GM19043 (cell line): ENCODE measurements around the gene PLCH1.

Experiments
- ATAC-seq: cut with Tn5 transposase; IDR thresholded peaks from one replicate; pipeline ENCODE4 v1.9.1; 2021; ENCODE audit warnings: low read depth; ENCODE audit not compliant: unreplicated experiment

Gene PLCH1, protein sequence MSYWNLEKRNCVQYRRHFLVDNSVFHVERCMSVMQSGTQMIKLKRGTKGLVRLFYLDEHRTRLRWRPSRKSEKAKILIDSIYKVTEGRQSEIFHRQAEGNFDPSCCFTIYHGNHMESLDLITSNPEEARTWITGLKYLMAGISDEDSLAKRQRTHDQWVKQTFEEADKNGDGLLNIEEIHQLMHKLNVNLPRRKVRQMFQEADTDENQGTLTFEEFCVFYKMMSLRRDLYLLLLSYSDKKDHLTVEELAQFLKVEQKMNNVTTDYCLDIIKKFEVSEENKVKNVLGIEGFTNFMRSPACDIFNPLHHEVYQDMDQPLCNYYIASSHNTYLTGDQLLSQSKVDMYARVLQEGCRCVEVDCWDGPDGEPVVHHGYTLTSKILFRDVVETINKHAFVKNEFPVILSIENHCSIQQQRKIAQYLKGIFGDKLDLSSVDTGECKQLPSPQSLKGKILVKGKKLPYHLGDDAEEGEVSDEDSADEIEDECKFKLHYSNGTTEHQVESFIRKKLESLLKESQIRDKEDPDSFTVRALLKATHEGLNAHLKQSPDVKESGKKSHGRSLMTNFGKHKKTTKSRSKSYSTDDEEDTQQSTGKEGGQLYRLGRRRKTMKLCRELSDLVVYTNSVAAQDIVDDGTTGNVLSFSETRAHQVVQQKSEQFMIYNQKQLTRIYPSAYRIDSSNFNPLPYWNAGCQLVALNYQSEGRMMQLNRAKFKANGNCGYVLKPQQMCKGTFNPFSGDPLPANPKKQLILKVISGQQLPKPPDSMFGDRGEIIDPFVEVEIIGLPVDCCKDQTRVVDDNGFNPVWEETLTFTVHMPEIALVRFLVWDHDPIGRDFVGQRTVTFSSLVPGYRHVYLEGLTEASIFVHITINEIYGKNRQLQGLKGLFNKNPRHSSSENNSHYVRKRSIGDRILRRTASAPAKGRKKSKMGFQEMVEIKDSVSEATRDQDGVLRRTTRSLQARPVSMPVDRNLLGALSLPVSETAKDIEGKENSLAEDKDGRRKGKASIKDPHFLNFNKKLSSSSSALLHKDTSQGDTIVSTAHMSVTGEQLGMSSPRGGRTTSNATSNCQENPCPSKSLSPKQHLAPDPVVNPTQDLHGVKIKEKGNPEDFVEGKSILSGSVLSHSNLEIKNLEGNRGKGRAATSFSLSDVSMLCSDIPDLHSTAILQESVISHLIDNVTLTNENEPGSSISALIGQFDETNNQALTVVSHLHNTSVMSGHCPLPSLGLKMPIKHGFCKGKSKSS (N-terminal part only)

DNA sequence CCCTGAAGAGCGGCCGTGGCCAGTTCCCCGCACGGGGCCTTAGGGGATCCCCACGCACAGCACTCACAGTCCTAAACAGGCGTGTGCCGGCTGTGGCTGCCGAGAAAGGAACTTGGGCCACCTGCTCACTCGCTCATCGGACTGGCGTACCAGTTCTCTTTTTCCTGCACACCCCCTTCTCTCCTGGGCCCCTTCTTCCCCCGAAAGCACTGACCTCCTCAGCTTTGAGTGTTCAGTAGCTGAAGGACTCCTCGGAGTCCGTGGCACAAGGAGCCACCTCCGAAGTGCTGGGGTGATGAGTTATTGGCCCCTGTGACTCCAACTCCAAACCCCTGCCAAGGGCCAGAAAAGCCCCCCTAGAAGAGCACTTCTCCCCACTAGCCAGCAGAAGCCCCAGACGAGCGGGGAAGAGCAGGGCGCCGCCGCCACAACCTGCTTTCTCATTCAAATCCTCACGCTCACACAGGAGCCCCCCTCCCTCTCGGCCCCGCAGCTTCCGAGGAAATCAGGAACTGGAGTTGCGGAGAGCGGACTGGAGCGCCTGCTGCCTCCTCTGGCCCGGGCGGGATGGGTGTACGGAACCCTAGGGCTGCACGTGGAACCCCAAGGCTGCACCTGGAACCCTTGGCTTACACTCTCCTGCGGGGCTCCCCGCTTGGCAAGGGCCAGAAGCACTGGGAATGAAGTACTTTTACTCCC is at the start of gene PLCH1:
Gene PLCH1 (minus strand): TSS at position 446 of the 699 bp plus-strand sequence. CDS start 40,847 bp downstream, outside the sequence.
- ATAC-seq: peak; percentile 49

DNA sequence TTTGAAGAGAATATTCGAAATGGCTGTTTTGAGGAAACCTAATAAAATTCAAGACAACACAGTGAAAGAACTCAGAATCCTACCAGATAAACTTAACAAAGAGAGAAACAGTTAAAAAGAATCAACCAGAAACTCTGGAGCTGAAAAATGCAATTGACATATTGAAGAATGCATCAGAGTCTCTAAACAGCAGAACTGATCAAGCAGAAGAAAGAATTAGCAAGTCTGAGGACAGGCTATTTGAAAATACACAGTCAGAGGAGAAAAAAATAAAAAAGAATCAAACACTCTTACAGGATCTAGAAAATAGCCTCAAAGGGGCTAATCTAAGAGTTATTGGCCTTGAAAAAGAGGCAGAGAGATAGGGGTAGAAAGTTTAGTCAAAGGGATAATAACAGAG is 47.7 kb upstream of the PLCH1 start:
- ATAC-seq: no peak

DNA sequence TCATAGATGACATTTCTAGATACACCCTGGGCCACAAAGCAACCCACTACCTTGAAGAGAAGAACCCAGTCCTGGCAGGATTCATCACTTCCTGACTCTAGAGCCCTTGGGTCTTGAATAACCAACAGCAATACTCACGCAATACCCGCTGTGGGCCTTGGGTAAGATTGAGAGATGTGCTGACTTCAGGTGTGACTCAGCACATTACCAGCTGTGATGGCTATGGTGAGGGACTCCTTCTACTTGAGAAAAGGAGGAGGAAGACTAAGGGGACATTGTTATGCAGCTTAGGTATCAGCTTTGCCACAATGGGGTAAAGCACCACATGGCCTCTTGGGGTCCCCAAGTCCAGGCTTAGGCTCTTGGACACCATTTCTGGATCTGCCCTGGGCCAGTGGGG is 46.3 kb upstream of the PLCH1 start:
- ATAC-seq: no peak

DNA sequence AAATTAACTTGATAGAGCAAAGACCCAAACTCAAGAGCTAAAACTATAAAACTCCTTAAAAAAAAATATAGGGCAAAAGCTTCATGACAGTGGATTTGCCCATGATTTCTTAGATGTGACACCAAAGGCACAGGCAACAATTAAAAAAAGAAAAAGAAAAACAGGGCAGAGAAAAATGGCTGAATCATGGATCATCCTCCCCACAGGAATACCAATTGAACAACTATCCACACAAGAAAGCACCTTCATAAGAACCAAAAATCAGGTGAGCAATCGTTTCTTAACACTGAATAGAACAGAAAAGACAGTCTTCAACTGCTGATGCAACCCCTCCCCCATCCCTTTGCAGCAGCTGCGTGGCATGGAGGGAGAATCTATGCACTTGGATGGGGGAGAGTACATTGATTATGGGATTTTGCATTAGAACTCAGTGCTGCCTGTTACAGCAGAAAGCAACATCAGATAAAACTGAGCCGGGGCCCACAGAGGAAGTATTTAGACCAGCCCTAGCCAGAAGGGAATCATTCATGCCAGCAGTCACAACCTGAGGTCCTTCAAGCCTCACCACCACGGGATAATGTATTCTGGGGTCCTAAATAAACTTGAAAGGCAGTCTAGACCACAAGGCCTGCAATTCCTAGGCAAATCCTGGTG is 45.5 kb upstream of the PLCH1 start:
- no peak for ATAC-seq

DNA sequence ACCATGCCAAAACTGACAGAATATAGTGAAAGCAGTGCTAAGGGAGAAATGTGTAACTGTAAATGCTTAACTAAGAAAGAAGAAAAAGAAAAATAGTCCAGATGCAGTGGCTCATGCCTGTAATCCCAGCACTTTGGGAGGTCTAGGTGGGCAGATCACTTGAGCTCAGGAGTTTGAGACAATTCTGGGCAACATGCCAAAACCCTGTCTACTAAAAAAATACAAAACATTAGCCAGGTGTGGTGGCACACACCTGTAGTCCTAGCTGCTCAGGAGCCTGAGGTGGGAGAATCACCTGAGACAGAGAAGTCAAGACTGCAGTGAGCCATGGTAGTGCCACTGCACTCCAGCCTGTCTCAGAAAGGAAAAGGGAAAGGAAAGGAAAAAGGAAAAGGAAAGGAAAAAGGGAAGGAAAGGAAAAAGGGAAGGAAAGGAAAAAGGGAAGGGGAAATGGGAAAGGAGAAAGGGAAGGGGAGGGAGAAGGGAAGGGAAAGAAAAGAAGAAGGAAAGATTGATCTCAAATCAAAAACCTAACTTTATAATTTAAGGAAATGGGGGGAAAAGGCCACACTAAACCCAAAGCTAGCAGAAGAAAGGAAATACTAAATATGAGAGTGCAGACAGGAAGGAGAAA is 40.9 kb upstream of the PLCH1 start:
- no peak for ATAC-seq

DNA sequence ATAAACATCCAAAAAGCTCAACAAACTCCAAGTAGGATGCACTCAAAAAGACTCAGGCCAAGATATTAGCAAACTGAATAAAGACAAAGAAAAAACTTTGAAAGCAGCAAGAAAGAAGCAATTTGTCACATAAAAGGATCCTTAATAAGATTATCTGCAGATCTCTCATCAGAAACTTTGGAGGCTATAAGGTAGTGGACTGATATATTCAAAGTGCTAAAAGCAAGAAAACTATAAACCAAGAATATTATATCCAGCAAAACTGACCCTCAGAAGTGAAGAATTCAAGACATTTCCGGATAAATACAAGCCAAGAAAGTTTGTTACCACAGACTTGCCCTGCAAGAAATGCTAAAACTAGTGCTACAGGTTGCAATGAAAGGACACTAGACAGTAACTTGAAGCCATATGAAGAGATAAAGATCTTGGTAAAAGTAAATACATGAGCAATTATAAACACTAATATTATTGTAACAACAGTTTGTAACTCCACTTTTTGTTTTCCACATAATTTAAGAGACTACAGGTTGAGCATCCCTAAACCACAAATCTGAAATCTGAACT is 37.6 kb upstream of the PLCH1 start:
- no peak for ATAC-seq

DNA sequence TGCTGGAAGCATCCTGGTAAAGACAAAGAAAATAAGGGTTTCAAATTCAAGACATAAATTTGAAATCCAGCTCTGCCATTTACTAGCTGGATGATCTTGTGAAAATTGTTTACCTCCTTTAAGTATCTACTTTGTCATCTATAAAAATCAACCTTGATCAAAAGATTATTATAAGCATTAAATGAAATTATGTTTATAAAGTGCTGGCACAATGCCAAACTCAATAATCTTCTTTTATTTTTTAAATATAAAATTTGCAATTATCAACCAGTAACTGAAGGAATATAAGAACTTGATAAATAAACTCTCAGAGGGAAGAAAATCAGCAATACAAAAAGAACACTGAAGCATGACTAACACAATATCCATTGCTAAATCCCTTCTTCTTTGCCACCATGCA is 35.4 kb upstream of the PLCH1 start:
- ATAC-seq: no peak

DNA sequence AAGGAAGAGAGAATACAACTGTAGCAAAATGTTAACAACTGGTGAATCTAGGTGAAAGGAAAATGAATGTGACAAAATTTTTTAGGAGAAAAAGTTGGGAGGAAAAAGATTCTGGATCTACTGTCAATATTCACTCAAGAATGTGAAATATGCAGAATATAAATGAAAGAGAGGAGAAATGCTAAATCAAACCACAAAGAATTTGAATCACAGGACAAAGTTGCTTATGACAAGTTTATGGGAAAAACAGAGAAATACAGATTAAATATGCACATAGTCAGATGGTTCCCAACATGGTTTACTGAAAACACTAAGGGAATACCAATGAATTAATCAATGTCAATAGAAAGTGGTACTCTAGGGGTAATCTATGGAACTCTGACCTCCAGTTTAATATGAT is 33.6 kb upstream of the PLCH1 start:
- ATAC-seq: no peak

DNA sequence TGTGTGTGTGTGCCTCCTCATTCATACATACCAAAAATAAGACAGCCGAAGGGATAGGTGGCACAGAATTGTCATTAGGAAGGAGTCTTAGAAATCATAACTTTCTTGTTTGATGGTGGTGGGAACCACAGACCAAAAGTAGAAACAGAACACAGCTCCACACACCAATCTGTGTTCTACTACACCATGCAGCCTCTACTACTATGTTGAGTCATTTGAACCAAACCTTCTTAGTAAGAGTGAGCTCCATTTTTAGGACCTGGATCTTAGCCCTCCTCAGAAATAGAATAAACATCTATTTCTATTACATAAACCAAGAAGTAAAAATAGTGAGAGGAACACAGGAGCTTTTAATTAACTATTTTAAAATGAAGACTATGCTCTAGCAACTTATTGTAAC is 27.9 kb upstream of the PLCH1 start:
- ATAC-seq: no peak

DNA sequence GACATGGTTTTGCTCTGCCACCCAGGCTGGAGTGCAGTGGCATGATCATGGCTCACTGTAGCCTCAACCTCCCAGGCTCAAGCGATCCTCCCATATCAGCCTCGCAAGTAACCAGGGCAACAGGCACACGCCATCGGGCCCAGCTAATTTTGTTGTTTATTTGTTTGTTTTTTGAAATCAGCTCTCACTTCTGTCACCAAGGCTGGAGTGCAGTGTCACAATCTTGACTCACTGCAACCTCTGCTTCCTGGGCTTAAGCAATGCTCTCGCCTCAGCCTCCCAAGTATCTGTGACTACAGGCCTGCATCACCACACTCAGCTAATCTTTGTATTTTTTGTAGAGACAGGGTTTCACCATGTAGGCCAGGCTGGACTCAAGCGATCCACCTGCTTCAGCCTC is 26.3 kb upstream of the PLCH1 start:
- ATAC-seq: no peak

DNA sequence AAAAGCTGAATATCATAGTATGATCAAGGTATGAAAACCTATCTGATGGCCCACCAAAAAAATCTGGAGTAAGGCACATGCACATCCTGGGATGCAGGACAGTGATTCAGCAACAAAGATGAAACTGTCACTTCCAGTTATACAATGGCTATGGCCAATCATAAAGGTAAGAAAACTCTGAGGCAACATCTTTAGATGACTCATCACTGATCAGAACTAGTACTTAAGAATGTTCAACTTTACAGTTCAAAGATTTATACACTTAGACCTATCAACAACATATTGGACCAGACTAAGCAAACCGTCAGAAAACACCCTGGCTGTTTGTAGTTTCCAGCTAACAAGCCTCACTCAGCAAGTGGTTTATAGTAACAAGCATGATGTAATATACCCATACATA is 21.3 kb upstream of the PLCH1 start:
- ATAC-seq: no peak

DNA sequence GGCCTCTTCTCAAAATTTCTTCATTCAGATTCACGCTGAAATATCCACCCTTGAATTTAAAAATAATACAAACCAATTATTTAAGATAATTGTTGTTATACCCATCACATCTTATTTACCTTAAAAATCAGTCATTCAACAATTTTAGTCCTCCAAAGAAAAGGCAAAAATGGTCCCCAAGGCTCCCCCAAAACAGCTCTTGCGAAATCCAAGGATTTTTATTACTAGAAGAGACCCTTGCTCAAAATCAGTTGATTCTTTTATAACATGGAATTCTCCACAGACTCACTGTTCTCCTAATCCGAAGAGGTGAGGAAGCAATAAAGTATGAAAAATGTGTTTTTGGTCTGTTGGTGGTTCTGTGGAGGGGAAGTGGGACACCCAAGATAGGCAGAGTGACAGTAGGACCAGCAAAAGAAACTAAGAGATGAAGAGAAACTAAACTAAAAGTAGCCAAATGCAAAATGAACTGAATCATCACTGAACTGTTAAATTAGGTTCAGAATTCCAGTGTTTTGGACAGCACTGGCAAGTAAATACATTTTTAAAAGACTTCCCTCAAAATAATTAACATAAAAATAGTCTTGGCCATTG is 19.1 kb upstream of the PLCH1 start:
- no peak for ATAC-seq

DNA sequence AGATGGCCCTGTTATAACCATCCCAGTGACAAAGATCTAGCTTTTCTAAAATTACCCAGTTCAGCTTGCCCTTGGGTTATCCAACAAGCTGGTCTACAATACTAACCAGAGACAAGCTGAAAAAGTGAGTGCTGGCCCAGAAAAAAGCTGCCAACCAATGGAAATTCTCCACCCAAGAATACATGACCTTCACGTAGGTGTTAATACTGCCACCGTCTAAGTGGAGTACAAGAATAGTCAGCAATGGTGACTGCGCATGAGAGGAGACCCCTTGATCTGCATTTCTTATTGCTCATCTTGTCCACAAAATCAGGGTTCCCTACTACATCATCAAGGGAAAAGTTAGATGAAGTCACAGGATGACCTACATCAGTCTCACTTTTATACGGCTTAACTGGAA is 15.8 kb upstream of the PLCH1 start:
- ATAC-seq: no peak

DNA sequence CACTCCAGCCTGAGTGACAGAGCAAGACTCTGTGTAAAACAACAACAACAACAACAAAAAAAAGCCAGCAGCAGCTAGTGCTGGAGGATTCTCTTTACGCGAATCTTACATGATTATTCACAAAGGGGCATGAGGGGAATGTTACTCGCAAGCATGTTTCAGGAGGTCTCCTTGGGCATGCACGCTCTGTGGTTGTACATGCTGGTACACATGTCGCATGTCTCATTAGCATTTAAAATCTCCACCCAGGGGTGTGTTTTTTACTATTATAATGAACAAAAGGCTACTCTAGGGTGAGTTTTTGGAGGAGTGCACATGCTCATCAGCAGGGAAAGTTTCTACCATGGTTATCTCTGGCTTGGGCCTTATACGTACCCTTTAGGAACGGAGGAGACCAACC is 12.7 kb upstream of the PLCH1 start:
- no peak for ATAC-seq

DNA sequence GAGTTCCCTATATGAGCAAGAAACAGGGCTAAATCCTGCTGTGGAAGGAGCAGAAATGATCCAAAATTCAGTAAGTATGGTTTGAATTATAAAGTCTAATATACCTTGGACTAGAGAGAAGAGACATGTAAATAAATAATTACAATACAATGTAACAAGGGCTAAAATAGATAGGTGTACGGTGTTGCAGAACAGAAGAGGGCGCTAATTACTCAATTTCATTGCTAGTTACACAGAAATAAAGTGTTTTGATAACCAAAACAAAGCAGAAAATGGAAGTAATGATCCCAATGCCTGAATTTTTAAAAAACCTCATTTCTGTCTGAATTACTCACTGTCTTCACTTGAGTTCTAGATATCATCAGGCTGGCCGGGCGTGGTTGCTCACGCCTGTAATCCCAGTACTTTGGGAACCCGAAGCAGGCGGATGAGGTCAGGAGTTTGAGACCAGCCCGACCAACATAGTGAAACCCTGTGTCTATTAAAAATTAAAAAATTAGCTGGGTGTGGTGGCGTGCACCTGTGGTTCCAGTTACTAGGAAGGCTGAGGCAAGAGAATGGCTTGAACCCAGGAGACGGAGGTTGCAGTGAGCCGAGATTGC is 8.3 kb upstream of the PLCH1 start:
- no peak for ATAC-seq

DNA sequence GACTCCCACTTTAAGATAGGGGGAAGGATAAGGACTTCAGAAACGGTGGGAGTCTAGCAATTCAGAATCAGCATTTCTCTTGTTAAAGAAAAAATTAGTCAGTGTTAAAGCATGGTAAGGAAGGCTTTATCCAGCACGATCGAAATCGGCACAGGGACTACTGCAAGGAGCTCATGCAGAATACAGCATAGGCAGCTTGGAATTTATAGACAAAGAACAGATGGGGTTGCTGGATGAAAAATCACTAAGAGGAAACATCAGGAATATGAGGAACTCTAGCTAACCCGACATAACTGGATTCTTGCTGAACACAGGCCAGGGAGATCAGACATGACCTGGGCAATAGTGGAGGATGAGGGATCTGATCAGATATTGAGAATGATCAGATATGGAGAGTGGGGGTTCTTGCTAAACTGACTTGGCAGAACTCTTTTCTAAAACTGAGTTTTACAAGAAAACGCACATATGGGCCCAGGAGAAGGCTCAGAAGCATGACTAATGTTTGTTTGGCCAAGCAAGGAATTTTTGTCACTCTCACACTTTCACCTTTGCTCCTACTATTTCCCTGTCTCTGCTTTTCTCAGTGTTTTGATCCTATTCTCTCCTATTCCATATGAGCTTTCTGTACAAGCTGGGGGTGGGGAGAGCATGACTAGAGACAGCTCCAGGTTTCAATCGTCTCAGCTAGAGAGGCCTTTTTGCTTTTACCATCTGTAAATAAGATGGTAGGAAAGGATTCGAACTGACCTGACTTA is 3.9 kb upstream of the PLCH1 start:
- ATAC-seq: no peak

DNA sequence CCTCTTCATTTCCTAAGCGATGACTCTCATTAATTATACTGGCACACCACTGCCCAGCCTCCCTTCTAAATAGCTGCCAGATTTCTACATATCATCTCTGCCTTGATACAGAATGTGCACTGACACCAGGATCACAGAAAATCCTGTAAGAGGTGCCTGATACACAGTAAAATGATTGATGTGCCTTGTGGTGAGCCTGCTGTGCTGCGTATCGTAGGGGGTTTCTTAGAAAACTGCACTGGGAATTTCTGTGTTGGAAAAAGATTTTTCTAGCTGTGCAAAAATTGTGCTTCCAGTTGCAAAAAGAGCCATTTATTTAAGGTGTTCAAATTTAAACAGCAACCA is 3.0 kb upstream of the PLCH1 start:
- no peak for ATAC-seq
